ENCODE results near the gene NBEA.

Gene NBEA

DNA sequence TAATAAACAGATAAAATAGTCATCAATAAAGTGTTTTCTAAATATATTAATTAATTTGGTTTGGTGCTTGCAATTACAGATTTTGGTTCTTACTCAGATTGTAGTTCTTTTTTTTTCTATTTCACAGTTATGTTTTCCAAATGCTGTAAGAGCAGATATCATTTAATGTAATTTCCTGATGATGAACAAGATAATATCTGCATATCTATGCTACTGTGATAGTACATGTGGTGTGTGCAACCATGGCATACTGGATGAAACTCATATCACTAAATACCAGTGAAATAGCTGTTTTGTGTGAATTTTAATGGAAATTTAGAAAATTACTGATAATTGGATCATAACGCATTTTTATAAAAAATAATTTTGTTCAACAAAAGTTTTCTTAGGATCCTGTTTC is 623.2 kb downstream of the NBEA start:
- DNase-seq (no peak), ATAC-seq (replicated peaks) (no peak)
- no peaks in the 10 kb centered on the region for H3K9me3 Mint-ChIP-seq
- H3K27ac Mint-ChIP-seq = no peak overlapping the region
- H3K4me1 Mint-ChIP-seq = no peaks in the 10 kb centered on the region
- no peaks in the 10 kb centered on the region for H3K27me3 Mint-ChIP-seq
- H3K4me3 Mint-ChIP-seq = no peak overlapping the region
- no peaks in the 10 kb centered on the region for H3K36me3 Mint-ChIP-seq

DNA sequence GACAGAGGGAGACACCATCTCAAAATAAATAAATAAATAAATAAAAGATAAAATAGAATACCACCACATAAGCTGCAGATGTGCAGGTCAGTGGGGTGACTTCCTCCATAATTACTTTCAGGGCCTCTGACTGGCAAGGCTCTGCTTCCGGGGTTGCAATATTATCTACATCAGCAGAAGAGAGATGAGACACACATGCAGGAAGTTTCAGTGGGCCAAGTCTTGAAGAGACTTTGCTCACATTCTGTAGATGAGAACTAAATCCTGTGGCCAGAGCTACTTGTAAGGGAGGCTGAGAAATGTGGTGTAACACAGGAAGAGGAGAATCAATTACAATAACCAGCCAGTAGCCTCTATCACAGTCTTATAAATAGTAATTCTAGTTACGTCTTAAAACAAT is 624.3 kb downstream of the NBEA start:
- ATAC-seq (replicated peaks) (no peak), DNase-seq (no peak)
- no peaks in the 10 kb centered on the region for H3K36me3 Mint-ChIP-seq
- H3K4me3 Mint-ChIP-seq = no peak overlapping the region
- no peaks in the 10 kb centered on the region for H3K27me3 Mint-ChIP-seq
- no peaks in the 10 kb centered on the region for H3K4me1 Mint-ChIP-seq
- H3K27ac Mint-ChIP-seq = no peak overlapping the region
- no peaks in the 10 kb centered on the region for H3K9me3 Mint-ChIP-seq

DNA sequence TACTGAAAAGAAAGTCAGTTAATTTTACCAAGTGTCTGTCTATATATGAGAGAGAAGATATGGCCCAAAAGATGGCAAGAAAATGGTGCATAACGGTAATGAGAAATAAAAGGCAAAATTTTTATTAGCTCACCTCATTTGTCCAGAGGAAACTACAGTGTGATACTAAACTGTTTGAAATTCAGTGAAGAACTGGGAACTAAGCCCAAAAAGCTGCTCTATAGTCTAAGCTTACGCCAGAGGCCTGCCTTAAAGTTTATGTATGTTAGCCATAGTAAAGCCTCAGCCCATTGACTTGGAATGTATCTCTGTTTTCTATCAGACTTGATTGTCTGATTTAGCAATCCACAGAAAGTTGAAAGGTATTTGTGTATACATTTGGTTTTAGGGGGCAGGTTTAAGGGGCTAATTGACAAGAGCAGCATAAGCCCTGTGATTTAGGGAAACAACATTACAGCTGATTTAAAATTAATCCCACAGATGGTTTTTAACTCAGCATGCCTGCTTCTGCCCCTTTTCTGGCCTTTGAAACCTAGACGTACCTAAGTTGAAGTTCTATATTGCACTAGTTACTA is 625.4 kb downstream of the NBEA start:
- H3K27ac Mint-ChIP-seq = no peak overlapping the region
- ATAC-seq (replicated peaks) (no peak), DNase-seq (no peak)
- H3K4me1 Mint-ChIP-seq = peaks cover 0 to 5% of the 10 kb centered on the region in 2 donors
- H3K4me3 Mint-ChIP-seq = no peak overlapping the region
- H3K9me3 Mint-ChIP-seq = no peaks in the 10 kb centered on the region
- no peaks in the 10 kb centered on the region for H3K36me3 Mint-ChIP-seq
- H3K27me3 Mint-ChIP-seq = no peaks in the 10 kb centered on the region

DNA sequence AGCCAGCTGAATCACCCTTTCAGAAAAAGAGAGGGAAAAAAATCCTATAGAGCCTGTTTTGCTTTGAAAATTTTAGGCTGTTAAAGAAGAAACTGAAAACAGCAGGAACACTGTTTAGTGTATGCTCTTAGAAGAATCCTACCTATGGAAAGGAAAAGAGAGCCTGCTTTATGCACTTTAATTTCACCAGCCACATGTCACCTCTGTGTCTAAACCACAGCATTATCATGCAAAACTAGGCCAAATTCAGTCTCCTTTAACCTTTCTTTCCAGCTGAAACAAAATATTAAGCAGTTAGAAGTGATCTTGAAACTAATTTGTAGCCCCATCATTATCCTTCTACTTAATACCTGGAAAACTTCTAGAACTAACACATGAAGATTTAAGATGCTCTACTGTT is 631.6 kb downstream of the NBEA start:
- H3K27ac Mint-ChIP-seq = no peak overlapping the region
- ATAC-seq (replicated peaks) = no peak
- peaks cover 0 to 8% of the 10 kb centered on the region in 2 donors for H3K4me1 Mint-ChIP-seq
- H3K9me3 Mint-ChIP-seq = no peaks in the 10 kb centered on the region
- no peak for DNase-seq
- H3K27me3 Mint-ChIP-seq = no peaks in the 10 kb centered on the region
- no peak overlapping the region for H3K4me3 Mint-ChIP-seq
- H3K36me3 Mint-ChIP-seq = no peaks in the 10 kb centered on the region

DNA sequence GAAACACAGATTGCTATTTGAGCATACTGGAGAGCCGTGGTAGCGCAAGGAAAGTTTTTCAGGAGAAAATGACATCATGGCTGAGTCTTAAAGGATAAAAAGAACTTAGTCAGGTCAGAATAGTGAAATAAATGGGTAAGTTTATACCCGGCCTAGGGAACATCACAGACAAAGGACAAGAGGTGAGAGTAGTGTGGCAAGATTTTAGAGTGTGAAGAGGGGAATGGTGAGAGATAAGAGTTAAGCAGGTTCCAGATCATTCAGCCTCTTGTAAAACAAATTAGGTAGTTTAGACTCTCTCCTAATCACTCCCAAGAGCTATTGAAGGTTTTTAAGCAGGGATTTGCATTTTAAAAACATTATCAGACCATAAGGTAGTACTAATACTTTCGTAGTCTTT is 650.4 kb downstream of the NBEA start:
- Mint-ChIP-seq H3K27ac (no peak overlapping the region), H3K36me3 (no peaks in the 10 kb centered on the region), H3K4me3 (no peak overlapping the region), H3K27me3 (no peaks in the 10 kb centered on the region), H3K9me3 (no peaks in the 10 kb centered on the region), H3K4me1 (no peaks in the 10 kb centered on the region)
- ATAC-seq (replicated peaks) (no peak), DNase-seq (no peak)

DNA sequence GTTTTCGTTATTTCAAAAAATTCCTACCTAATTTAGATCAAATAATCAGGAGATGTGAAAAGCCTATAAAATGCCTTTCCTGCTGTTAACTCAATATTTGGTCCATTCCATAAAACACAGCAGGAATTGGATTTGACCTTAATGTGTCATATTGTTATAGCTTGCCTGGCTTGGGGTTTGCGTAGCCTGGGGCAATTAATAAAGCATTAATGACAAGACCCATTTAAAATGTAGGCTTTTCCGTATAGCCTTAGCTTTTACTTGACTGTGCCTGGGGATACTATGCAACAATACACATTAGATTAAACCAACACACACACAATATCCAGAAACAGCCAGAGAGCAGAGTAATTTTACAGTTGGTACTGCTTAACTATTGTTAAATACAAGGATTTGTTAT is 651.6 kb downstream of the NBEA start:
- Mint-ChIP-seq H3K27ac (no peak overlapping the region), H3K9me3 (no peaks in the 10 kb centered on the region), H3K36me3 (no peaks in the 10 kb centered on the region), H3K4me3 (no peak overlapping the region), H3K27me3 (no peaks in the 10 kb centered on the region), H3K4me1 (no peaks in the 10 kb centered on the region)
- ATAC-seq (replicated peaks) = no peak
- no peak for DNase-seq

DNA sequence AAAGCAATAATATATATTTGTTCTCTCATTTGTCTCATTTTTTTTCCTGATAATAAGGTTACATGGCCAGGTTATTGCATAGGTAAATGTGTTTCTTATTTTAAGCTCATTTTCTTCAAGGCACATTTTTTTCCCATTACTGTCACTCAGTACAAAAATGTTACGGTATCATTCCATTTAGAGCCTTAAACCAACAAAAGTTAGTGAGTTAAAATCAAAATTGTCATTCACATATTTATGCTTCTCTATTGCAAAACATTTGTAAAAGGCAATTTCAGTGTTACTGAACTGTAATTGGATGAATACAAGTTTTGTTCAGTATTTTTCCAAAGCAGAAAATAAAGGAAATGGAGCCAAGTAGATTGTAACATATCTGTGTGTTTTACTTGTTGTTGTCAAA is 652.0 kb downstream of the NBEA start:
- Mint-ChIP-seq H3K27me3 (no peaks in the 10 kb centered on the region), H3K9me3 (no peaks in the 10 kb centered on the region), H3K27ac (no peak overlapping the region), H3K4me3 (no peak overlapping the region), H3K36me3 (no peaks in the 10 kb centered on the region), H3K4me1 (no peaks in the 10 kb centered on the region)
- ATAC-seq (replicated peaks) = no peak
- DNase-seq = no peak

DNA sequence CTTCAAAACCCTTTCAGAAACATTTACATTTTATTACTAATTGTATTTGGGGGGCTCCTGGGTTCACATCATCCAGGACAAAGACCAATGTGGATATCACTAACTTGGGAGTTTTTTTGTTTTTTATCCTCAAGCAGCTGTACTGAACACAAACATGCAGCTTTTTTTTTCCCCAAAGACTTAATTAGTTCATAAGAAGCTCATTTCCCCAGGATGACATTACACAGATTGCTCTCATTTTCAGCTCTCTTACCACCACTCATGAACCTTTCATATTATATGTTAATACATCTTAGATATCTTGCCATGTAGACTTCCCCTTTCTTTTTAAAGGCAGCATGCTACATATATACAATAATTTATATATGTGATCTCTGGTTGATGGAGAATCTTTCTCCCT is 653.1 kb downstream of the NBEA start:
- ATAC-seq (replicated peaks) = no peak
- no peak overlapping the region for H3K4me3 Mint-ChIP-seq
- H3K27ac Mint-ChIP-seq = no peak overlapping the region
- no peaks in the 10 kb centered on the region for H3K27me3 Mint-ChIP-seq
- DNase-seq = no peak
- H3K4me1 Mint-ChIP-seq = no peaks in the 10 kb centered on the region
- no peaks in the 10 kb centered on the region for H3K36me3 Mint-ChIP-seq
- H3K9me3 Mint-ChIP-seq = no peaks in the 10 kb centered on the region

DNA sequence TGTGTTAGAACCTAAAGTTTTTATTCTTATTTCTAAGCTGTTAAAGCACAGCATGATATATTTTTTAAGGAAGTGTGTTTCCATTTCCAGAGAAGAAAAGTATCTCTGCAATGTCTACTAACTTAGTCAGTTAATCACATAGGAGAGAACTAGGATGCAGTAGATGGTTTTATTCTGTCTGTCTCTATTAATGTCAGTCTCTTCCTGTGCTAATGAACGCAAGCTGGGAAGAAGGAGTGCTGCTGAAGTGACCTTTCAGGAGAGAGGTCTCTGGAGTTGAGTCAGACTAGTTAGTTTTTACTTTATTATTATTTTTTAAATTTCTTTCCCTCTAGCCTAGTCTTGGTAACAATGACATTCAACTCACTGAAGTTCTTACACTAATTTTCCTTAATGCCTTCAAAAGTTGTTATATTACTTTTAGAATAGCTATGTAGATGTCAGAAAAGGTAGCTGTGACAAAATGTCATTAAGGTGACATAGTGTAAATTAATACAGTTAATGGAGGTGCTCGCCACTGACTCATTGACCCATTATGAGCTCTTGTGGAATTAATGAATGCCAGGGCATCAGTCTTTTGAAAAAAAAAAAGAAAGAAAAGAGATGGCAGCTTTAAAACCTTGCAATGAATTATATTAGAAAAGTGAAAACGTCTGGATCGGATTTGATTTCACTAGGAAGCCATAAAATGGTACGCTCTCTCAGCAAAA is 654.4 kb downstream of the NBEA start:
- no peaks in the 10 kb centered on the region for H3K4me1 Mint-ChIP-seq
- H3K9me3 Mint-ChIP-seq = no peaks in the 10 kb centered on the region
- H3K27ac Mint-ChIP-seq = no peak overlapping the region
- ATAC-seq (replicated peaks) (no peak), DNase-seq (no peak)
- no peaks in the 10 kb centered on the region for H3K27me3 Mint-ChIP-seq
- no peak overlapping the region for H3K4me3 Mint-ChIP-seq
- no peaks in the 10 kb centered on the region for H3K36me3 Mint-ChIP-seq

DNA sequence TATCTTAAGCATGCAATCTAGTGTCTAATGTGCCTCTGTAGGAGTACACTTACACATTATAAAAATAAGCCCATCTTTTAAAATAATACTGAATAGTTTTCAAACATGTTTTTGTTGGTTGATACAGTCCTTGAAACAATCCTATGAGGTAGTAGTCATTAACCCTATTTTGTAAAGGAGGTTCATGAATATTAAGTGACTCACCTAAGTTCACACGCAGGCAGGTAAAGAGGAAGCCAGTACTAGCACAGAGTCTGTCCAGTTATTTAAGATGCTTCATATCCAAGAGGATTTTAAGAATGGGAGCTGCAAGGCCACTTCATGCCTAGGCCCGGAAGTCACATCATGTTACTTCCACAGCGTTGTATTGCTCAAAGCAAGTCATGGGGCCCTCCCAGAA is 655.4 kb downstream of the NBEA start:
- no peak overlapping the region for H3K4me3 Mint-ChIP-seq
- no peak overlapping the region for H3K27ac Mint-ChIP-seq
- H3K4me1 Mint-ChIP-seq = no peaks in the 10 kb centered on the region
- no peaks in the 10 kb centered on the region for H3K27me3 Mint-ChIP-seq
- DNase-seq (no peak), ATAC-seq (replicated peaks) (no peak)
- H3K36me3 Mint-ChIP-seq = no peaks in the 10 kb centered on the region
- H3K9me3 Mint-ChIP-seq = no peaks in the 10 kb centered on the region

DNA sequence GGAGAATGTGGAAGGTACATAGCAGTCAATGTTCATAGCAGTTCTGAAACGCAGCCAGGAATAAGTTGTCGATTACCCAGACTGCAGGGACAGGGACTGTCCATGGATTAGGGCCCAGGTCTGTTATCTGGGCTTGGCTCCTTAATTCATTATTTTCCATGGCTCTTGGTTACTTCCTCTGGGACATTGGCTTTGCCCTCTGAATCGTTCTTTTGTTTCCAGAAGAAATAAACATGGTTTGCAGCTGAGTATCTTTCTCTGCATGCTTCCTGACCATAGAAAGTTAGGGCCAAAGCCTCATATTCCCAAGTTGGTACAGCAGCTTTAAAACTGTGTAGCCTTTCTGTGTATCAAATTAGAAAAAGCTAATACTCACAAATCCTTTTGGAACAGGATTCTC is 656.2 kb downstream of the NBEA start:
- ATAC-seq (replicated peaks) = no peak
- H3K4me1 Mint-ChIP-seq = no peaks in the 10 kb centered on the region
- H3K36me3 Mint-ChIP-seq = no peaks in the 10 kb centered on the region
- no peaks in the 10 kb centered on the region for H3K27me3 Mint-ChIP-seq
- no peaks in the 10 kb centered on the region for H3K9me3 Mint-ChIP-seq
- H3K27ac Mint-ChIP-seq = no peak overlapping the region
- no peak for DNase-seq
- no peak overlapping the region for H3K4me3 Mint-ChIP-seq

DNA sequence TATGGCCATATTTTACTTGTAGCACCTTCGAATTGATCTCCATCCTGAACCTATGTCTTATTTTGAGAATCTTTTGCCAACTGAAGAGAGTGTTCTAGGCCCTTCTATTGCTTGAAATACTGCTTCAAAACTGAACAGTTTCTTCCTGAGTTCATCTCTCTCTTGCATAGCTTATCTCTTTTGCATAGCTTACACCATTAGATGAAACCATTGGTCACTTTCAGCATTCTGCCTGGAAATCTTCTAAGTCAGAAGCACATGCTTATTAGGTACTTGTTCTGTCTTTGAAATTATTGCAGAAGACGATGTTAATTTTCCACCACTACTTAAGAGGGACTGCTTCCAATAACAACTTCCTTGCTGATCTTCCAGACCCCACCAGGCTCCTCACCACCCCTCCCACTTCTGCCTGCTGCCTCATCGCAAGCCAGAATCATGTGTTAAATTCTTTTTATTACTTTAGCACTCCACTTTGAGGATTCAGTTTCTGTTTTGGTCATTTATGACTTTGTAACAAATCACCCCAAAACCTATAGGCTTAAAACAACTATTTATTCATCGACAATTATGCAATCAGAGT is 656.8 kb downstream of the NBEA start:
- H3K27me3 Mint-ChIP-seq = no peaks in the 10 kb centered on the region
- H3K4me3 Mint-ChIP-seq = no peak overlapping the region
- no peaks in the 10 kb centered on the region for H3K9me3 Mint-ChIP-seq
- H3K27ac Mint-ChIP-seq = peak overlapping the region; percentile 28
- no peak for ATAC-seq (replicated peaks)
- no peaks in the 10 kb centered on the region for H3K4me1 Mint-ChIP-seq
- DNase-seq = no peak
- no peaks in the 10 kb centered on the region for H3K36me3 Mint-ChIP-seq

DNA sequence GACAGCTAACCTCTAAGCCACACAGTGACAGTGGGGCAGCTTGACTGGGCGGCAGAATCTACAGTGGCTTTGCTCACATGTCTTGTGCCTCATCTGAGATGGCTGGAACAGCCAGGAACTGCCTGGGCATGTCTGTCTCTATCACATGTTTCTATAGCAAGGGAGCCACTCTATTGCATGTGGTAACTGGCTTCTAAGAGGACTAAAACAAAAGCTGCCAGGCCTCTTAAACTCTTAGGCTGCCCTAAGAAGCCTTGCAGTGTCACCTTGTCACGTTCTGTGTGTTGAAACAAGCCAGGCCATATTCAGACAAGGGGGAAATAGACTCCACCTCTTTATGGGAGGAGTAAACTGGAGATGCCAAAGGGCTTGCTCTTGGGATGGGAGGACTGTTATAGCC is 657.3 kb downstream of the NBEA start:
- no peaks in the 10 kb centered on the region for H3K36me3 Mint-ChIP-seq
- H3K9me3 Mint-ChIP-seq = no peaks in the 10 kb centered on the region
- no peak for ATAC-seq (replicated peaks)
- no peak overlapping the region for H3K4me3 Mint-ChIP-seq
- no peaks in the 10 kb centered on the region for H3K27me3 Mint-ChIP-seq
- no peaks in the 10 kb centered on the region for H3K4me1 Mint-ChIP-seq
- DNase-seq = no peak
- no peak overlapping the region for H3K27ac Mint-ChIP-seq

DNA sequence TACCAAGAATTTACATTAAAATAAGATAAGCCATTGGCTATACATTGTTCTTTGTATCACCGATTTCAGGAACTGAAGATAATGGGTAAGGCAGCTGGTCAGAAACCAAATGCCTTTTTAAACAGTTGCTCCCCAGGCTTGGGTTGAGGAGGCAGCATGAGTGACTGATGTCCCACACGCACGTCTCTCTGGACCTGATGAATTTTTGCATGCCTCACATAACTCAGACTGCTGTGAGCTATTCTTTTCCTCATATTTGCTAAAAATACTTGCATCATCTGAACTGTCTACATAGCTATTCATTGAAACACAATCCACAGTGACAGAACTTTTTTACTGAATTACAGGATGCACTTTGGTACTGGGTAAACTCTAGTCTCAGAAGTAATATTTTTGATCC is 658.1 kb downstream of the NBEA start:
- H3K27ac Mint-ChIP-seq = no peak overlapping the region
- H3K4me1 Mint-ChIP-seq = no peaks in the 10 kb centered on the region
- H3K36me3 Mint-ChIP-seq = no peaks in the 10 kb centered on the region
- no peak overlapping the region for H3K4me3 Mint-ChIP-seq
- no peak for DNase-seq
- no peak for ATAC-seq (replicated peaks)
- no peaks in the 10 kb centered on the region for H3K27me3 Mint-ChIP-seq
- no peaks in the 10 kb centered on the region for H3K9me3 Mint-ChIP-seq

DNA sequence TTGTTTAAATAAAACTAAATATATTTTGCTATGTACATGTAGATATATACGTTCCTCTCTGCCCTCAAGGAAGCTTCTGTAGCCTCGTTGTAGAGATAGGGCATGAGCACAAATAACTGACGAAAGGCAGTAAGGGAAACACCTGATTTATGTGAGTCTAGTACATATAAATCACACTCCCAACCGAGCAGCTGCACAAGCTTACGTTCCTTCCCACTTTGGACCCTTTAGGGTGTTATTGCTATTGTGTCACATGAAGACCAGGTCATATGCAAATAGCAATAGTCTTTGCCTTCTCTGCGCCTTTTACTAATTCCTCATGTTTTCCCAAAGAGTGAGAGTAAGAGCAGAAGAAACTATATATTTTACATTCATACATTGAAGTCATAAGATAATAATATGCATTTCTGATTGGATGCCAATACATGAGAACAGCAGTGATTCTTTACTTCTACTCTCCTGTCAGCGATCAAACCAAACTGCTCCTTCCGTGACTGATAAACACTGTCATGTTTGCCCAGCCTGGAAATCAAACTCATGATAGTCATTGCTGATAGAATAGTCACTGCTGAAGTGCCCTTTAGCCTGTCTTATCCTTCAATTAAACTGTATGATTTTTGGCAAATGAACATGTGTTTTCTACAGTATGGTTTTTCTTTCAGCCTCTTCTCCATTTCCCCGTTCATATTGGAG is 661.7 kb downstream of the NBEA start:
- Mint-ChIP-seq H3K36me3 (peaks cover 3% of the 10 kb centered on the region in 2 donors), H3K9me3 (no peaks in the 10 kb centered on the region), H3K4me1 (no peaks in the 10 kb centered on the region), H3K4me3 (no peak overlapping the region), H3K27me3 (no peaks in the 10 kb centered on the region), H3K27ac (no peak overlapping the region)
- no peak for ATAC-seq (replicated peaks)
- no peak for DNase-seq
